Measurements from ENCODE around the gene FAM234B.

DNA sequence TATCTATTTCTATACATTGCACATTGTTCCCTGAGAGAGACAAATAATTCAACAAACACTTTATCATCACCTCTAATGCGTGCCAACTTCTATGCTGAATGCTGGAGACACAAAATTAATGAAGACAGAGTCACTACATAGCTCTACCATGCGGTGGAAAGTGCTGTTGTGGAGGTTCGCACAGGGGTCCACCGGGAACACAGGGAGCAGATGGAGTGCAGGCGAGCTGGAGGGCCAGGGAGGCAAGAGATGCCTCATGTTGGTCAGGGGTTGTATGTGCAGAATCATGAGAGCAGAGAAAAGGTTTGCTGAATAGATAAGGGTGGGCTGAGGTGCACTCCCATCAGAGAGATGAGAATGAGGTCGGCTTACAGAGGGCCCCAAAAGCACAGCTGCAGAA lies 25.2 kb downstream of the FAM234B start:
- no peak for TF ChIP-seq POLR2A (IDR thresholded peaks at IDR 0.05; ENCODE audit: low read length)
- no peak for TF ChIP-seq GATA1 (IDR thresholded peaks at IDR 0.05; ENCODE audit: low read depth, low read length)
